Fibroblast of pulmonary artery (primary cell): ENCODE results near the gene BUD31.

Experiments used
- DNase-seq: peaks from one replicate; pipeline ENCODE4 v3.0.0-alpha.2; 2010; ENCODE audit warnings: low read depth
- H3K4me3 ChIP-seq: replicated peaks from 2 replicates; pipeline ENCODE4 v1.5.1; 2011; ENCODE audit warnings: low read depth, mild to moderate bottlenecking, control low read depth, low read length, moderate library complexity
- CTCF ChIP-seq: IDR thresholded peaks from 2 replicates; pipeline ENCODE4 v1.5.1; 2011; ENCODE audit warnings: mild to moderate bottlenecking, control low read depth, low read length, inconsistent platforms; ENCODE audit errors: missing control alignments

Gene BUD31

GRCh38 chr7:99437946-99438572, 29.3 kb downstream of the BUD31 start:
- DNase-seq: peak; percentile 8
- peak overlapping the region; percentile 96 for H3K4me3 ChIP-seq

GRCh38 chr7:99438573-99439480, 30.1 kb downstream of the BUD31 start, which contains the start of the genes CPSF4 and PTCD1:
Gene CPSF4, plus strand, starts transcription at chr7:99438943. Its CDS starts 140 bp downstream, at chr7:99439083.
Gene PTCD1, minus strand, starts transcription at chr7:99438798. Its CDS starts 3,556 bp downstream, at chr7:99435242.
- TF ChIP-seq CTCF: no peak
- peak; percentile 96 for DNase-seq
- H3K4me3 ChIP-seq: peak within 1 kb of the TSS; percentile 96

More at GRCh38 chr7:99437946-99438572, 29.3 kb downstream of the BUD31 start:
- no peak for TF ChIP-seq CTCF

DNA sequence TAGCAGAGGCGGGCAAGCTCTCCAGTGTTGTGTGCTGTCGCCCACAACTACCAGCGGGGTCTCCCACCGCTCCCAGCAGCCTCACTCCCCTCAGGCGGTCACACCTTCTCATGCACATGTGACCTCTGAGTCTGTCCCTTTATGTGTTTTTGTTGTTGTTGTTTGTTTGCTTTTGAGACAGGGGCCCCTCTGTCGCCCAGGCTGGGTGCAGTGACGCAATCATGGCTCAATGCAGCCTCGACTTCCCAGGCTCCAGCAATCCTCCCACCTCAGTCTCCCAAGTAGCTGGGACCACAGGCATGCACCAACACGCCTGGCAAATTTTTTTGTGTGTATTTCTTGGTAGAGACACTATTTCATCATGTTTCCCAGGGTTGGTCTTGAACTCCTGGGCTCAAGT, 31.4 kb downstream of the BUD31 start:
- no peak for TF ChIP-seq CTCF
- peak; percentile 31 for DNase-seq
- H3K4me3 ChIP-seq: peak overlapping the region; percentile 96

DNA sequence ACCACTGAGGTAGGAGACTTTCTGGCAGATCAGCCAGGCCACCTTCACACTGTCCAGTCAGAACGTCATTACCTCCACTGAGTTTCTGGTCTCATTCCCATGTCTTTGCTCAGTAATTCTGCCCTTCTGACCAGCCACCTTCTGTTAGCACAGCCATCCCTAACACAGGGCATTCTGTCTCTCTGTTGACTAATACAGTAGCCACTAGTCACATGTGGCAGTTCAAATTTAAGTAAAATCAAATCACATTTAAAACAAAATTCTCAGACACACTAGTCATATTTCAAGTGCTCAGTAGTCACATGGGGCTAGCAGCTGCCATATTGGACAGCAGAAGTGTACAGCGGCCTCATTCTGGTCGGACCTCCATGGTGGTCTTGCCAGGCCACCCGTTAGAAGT, 37.3 kb downstream of the BUD31 start:
- H3K4me3 ChIP-seq: no peak overlapping the region
- no peak for TF ChIP-seq CTCF
- no peak for DNase-seq

- no peak overlapping the region for H3K4me3 ChIP-seq
- no peak for TF ChIP-seq CTCF
- DNase-seq: no peak
These were observed 39.2 kb downstream of the BUD31 start for GRCh38 chr7:99447943-99448342.

DNA sequence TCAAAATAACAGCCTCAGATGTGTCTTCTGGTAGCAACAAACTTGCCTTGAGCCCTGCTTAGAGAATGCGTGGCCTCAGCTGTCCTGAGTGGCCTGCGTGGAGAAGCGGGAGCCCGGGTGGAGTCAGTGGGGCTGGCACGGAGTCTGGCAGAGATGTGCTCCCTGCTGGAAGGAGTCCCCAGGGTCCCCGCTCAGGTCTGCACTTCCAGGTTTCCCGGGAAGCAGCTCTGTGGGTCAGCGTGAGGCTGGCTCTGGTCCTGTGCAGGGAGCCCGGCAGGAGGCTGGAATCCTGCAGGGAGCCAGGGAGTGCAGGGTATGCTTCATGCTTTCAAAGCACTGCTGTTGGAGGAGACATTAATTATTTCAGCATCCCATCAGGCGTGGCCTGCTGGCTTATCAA, 40.1 kb downstream of the BUD31 start:
- DNase-seq: no peak
- H3K4me3 ChIP-seq: no peak overlapping the region
- TF ChIP-seq CTCF: no peak
